GDM1 (cell line): ENCODE data around the gene RGL1.
"Not testable (repeated sequence)": the region's sequence is repeated elsewhere in the genome, so short reads cannot be mapped to it uniquely, and the experiment has no call there.

Experiments
- DNase-seq: peaks from one replicate; lab custom pipeline; 2025; lab: John Stamatoyannopoulos, UW

The RGL1 gene

GRCh38 chr1:183804916-183805841 lies at the start of gene RGL1:
TSS of gene RGL1 (plus strand) at chr1:183805120. CDS start at chr1:183805298, 178 bp downstream.
- DNase-seq: peak; percentile 30

DNA sequence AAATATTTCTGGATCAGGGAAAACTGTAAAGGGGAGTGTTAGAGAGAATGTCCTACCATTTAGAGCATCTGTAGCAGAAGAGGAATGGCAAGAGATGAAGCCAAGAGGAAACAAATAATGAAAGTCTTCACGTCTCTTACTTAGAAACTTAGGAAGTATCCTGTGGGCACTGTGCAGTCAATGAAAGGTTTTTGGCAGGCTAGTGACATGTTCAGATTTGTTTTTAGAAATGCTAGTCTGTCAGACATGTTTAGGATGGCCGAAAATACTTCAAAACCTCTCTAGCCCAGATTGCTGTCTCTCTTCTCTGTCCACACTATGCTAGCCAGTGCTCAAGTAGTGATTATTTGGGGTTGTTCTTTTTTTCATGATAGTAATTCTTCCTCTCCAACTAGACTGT lies 48.6 kb upstream of the RGL1 start:
- no peak for DNase-seq

DNA sequence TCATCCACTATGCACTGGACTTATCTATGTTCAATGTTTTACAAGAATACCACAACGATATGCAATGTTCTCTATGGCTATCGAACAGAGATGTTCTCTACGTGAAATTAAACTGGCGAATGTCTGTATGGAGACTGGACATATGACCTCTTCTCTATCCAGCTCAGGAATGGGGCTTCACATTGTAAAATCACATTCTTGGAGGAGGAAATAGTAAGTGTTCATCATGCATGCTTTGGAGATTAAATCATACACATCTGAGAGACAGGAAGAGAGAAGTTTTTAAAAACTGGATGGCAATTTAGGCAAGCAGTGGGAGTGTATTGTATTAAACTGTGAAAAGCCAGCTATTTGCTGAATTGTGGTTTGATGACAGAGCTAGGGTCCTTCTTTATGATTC lies 47.9 kb upstream of the RGL1 start:
- no peak for DNase-seq

DNA sequence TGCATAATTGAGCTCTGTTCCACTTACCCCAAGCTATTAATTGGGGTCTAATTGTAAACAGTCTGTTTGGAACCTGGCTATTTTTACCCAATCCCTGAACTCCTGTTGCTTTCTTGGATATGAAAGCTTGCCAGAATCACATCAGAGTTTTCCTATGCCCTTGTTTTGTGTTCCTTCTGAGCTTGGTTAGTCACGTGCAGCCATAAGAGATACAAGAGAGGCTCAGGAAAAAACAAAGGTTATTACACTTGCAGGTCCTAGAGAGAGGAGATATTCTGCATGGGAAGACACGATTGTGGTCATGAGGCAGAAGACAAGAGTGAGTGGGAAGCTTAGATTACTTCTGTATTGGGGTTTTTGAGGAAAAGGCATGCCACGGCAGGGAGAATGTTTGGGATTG lies 46.0 kb upstream of the RGL1 start:
- DNase-seq: no peak

DNA sequence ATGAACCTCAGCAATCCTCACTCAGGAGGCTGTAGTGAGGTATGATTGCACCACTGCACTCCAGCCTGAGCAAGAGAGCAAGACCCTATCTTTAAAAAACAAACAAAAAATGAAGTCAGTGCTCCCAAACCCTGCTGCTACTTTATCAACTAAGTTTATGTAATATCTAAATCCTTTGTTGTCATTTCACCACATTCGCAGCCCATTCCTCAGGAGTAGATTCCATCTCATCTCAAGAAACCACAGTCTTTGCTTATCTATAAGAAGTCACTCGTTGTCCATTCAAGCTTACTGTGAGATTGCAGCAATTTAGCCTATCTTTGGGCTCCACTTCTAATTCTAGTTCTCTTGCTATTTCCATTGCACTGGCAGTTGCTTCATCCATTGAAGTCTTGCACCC lies 44.3 kb upstream of the RGL1 start:
- DNase-seq: no peak

- DNase-seq: no peak
Observed at GRCh38 chr1:183761871-183762270, 43.0 kb upstream of the RGL1 start.

DNA sequence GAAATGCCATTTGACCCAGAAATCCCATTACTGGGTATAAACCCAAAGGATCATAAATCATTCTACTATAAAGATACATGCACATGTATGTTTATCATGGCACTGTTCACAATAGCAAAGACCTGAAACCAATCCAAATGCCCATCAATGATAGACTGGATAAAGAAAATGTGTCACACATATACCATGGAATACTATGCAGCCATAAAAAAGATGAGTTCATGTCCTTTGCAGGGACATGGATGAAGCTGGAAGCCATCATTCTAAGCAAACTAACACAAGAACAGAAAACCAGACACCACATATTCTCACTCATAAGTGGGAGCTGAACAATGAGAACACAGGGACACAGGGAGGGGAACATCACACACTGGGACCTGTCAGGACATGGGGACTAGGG lies 42.1 kb upstream of the RGL1 start:
- DNase-seq: not testable (repeated sequence)

DNA sequence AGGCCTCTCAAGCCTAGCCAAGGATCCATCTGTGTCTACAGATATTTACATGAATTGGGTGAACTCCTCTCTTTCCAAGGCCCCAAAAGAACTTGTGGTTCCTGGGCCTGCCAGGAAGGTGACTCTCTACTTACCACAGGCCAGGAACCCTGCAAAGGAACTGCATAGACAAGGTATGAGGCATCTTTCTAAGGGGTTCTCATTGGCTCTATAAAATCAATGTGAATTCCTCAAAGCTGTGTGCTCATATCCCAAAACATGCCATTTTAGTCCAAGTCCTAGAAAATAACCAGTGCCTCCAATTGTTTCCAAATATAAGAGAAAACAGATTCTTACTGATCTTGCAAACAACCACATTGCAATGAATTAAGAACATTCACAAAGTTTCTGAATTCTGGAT lies 39.9 kb upstream of the RGL1 start:
- DNase-seq: no peak

GRCh38 chr1:183769956-183770815 lies 34.7 kb upstream of the RGL1 start:
- DNase-seq: no peak

GRCh38 chr1:183770816-183771128 lies 34.1 kb upstream of the RGL1 start:
- no peak for DNase-seq

GRCh38 chr1:183773482-183774274 lies 31.2 kb upstream of the RGL1 start:
- DNase-seq: no peak

- no peak for DNase-seq
Observed at GRCh38 chr1:183774938-183775337, 30.0 kb upstream of the RGL1 start.

GRCh38 chr1:183776731-183777130 lies 28.2 kb upstream of the RGL1 start:
- DNase-seq: no peak

DNA sequence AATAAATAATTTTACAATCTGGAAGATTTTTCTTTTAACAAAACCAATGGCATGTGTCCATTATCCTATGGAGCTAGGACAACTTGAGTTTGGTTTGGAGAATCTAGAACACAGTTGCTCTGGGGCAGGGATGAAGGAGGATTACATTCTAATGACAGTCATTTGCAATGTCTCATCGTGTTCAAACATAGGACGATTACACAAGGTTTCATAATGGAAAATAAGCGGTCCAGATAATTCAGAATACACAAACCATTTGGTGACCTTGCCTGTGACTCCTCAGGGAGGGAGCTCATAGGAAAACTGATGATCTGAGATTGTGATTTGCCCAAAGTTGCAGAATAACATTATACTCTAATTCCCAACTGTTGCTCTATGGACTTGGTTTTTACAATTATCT lies 27.6 kb upstream of the RGL1 start:
- no peak for DNase-seq

GRCh38 chr1:183778045-183778444 lies 26.9 kb upstream of the RGL1 start:
- DNase-seq: no peak

GRCh38 chr1:183778568-183779433 lies 26.1 kb upstream of the RGL1 start:
- DNase-seq: no peak

GRCh38 chr1:183780159-183780558 lies 24.8 kb upstream of the RGL1 start:
- DNase-seq: no peak

DNA sequence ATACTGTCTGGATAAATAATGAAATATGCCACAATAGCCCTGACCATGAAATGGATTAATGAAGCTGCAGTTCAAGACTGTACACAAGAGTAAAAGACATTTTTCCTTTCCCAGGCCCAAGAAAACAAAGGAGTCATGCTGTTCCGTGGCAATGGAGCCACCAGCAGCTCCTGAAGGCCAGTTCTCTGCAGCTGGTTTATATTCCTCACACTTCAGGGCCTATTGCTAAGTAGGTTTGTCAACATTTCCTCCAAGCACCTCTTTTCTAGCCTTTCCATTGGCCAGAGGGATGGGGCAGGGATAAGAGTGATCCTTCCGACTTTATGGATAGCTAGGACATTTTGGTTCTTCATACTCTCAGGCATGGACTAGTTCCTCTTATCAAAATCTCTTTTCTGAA lies 24.2 kb upstream of the RGL1 start:
- no peak for DNase-seq

- DNase-seq: no peak
Observed at GRCh38 chr1:183783342-183783741, 21.6 kb upstream of the RGL1 start.

- no peak for DNase-seq
Observed at GRCh38 chr1:183783767-183784637, 20.9 kb upstream of the RGL1 start.
